ENCODE data around the gene CERK. TPM values are rescaled to one million over a fixed set of nuclear protein-coding genes. Genes with fewer than 3 reads are reported as not detected.

The CERK gene
- total RNA-seq, 4 donors from 2014 or later, result 14.6 to 34.0 (median 26.6) TPM

DNA sequence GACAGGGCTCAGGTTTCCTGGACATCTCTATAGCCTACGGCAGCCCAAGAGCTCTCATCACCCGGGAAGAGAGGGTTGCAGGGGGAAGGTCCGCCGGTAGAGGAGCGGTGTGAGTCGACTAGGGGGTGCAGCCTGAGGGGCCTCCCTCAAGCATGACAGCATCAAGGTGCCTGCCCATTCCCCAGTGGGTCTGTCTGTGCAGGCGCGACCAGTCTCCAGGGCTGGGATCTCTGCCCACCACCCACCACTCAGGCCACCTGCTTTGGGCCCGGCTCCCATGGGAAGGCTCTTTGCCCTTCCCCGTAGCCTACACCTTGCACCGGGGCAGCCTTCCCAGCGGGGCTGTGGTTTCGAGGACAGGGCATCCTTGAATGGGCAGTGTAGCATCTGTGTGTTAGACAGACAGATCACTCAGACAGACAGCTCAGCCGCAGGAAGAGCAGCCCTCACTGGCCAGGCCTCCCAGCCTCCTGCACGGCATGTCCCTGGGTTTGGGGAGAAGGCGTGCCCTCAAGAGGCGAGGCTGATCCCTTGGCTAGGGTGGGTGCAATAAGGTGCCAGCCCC lies 29.2 kb downstream of the CERK start:
- intact Hi-C loops (cut with DNase I), result no loop called here
- TF ChIP-seq POLR2A (IDR thresholded peaks at IDR 0.05), result no peak
- TF ChIP-seq, protein P1, sequence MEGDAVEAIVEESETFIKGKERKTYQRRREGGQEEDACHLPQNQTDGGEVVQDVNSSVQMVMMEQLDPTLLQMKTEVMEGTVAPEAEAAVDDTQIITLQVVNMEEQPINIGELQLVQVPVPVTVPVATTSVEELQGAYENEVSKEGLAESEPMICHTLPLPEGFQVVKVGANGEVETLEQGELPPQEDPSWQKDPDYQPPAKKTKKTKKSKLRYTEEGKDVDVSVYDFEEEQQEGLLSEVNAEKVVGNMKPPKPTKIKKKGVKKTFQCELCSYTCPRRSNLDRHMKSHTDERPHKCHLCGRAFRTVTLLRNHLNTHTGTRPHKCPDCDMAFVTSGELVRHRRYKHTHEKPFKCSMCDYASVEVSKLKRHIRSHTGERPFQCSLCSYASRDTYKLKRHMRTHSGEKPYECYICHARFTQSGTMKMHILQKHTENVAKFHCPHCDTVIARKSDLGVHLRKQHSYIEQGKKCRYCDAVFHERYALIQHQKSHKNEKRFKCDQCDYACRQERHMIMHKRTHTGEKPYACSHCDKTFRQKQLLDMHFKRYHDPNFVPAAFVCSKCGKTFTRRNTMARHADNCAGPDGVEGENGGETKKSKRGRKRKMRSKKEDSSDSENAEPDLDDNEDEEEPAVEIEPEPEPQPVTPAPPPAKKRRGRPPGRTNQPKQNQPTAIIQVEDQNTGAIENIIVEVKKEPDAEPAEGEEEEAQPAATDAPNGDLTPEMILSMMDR (IDR thresholded peaks at IDR 0.05), result no peak
- no peak for DNase-seq
- Histone ChIP-seq H3K27ac (no peak overlapping the region), H3K4me1 (peaks cover 0 to 16% (median 0%) of the 10 kb centered on the region in 3 donors), H3K27me3 (no peaks in the 10 kb centered on the region), H3K36me3 (peaks cover 15 to 94% (median 38%) of the 10 kb centered on the region in 3 donors), H3K9me3 (no peaks in the 10 kb centered on the region), H3K4me3 (no peak overlapping the region)
- WGBS, 2 donors, result 90 to 100% methylated on average over 3 to 6 of the region's 17 CpGs

DNA sequence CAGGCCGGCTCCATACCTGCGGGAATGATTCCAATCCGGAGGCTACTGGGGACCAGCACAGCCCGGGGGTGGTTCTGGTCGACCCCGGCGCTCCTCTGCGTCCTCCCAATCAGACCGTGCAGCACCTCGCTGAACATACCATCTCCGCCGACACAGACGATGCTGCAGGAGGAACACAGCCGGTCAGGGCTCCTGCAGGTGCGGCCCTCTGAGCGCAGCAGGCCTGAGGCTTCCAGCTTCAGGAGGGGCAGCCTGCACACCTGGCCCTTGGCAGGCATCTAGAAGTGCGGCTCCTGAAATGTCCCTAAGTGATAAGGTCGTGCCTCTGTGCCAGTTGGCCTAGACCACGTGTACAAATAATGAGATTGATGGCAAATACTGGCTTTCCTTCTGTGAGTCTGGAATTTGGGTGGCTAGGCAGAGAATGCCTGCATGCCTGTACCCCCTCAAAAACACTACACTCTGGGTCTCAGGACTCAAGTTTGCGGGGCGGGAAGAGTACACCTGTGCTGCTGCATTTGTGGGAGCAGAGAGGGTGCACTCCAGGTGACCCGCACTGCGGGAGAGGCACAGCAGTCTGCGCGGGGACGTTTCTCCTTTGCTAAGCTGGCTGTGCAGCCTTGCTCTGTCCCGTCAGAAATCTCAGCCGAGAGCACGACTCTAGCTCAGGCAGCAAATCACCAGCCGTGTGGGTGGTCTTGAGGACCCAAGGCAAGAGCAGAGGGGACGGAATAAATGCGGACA lies 30.1 kb downstream of the CERK start:
- intact Hi-C loops (cut with DNase I), result no loop called here
- peaks cover 0 to 13% (median 0%) of the 10 kb centered on the region in 3 donors for H3K4me1 ChIP-seq
- no peak overlapping the region for H3K4me3 ChIP-seq
- peaks cover 20 to 98% (median 38%) of the 10 kb centered on the region in 3 donors for H3K36me3 ChIP-seq
- no peak for DNase-seq
- TF ChIP-seq, protein P1 (IDR thresholded peaks at IDR 0.05), result no peak
- TF ChIP-seq POLR2A (IDR thresholded peaks at IDR 0.05), result no peak
- 82 to 98% methylated on average over 13 to 21 of the region's 32 CpGs for WGBS, 2 donors
- H3K27ac ChIP-seq, result no peak overlapping the region
- no peaks in the 10 kb centered on the region for H3K9me3 ChIP-seq
- no peaks in the 10 kb centered on the region for H3K27me3 ChIP-seq

DNA sequence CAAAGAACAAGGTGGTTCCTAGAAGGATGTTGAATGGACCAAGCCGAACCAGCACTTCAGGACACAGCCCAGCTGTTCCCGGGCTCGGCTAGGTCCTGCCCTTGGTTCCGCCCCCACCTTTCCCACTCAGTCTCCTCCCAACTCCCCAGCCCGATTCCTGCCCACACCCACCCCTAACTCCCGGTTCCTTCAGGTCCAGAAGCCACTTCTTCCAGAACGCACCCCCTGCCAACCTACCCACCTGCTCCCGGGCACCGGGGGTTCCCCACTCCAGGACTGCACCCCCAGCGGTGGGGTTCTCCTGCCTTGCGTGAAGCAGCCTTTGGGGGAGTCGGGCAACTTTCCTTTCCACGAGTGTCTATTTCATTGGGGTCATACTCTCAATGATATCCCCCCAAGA lies 30.7 kb downstream of the CERK start:
- 86 to 93% methylated on average over 13 of the region's 13 CpGs for WGBS, 2 donors
- peaks cover 27 to 100% (median 38%) of the 10 kb centered on the region in 3 donors for H3K36me3 ChIP-seq
- no peak for DNase-seq
- intact Hi-C loops (cut with DNase I), result no loop called here
- no peaks in the 10 kb centered on the region for H3K9me3 ChIP-seq
- H3K4me1 ChIP-seq, result peaks cover 0 to 13% (median 0%) of the 10 kb centered on the region in 3 donors
- no peak overlapping the region for H3K4me3 ChIP-seq
- TF ChIP-seq POLR2A (IDR thresholded peaks at IDR 0.05), result no peak
- TF ChIP-seq, protein P1 (IDR thresholded peaks at IDR 0.05), result no peak
- H3K27ac ChIP-seq, result no peak overlapping the region
- no peaks in the 10 kb centered on the region for H3K27me3 ChIP-seq

DNA sequence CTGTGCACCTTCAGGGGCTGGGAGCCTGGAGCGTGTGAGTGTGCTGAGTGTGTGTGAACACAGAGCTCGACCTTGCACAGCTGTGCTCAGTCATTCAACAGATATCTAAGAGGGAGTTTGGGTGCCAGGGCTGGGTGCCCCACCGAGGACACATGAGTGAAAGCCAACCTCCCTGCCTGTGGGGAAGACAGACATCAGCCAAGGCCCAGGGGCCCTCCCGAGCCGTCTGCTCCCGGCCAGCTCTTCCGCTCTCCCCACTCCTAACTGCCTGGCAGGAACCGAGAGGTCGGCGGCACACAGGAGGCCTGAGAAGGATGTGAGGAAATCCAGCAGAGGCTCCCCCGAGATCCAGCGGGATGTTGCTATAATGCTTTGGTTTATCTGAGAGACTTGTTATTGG lies 32.0 kb downstream of the CERK start:
- no peaks in the 10 kb centered on the region for H3K27me3 ChIP-seq
- 94 to 100% methylated on average over 2 to 12 of the region's 12 CpGs for WGBS, 2 donors
- peaks cover 0 to 10% (median 0%) of the 10 kb centered on the region in 3 donors for H3K4me1 ChIP-seq
- no peak overlapping the region for H3K4me3 ChIP-seq
- H3K9me3 ChIP-seq, result no peaks in the 10 kb centered on the region
- intact Hi-C loops (cut with DNase I), result no loop called here
- no peak for TF ChIP-seq POLR2A (IDR thresholded peaks at IDR 0.05)
- TF ChIP-seq, protein P1 (IDR thresholded peaks at IDR 0.05), result no peak
- no peak for DNase-seq
- H3K27ac ChIP-seq, result no peak overlapping the region
- H3K36me3 ChIP-seq, result peaks cover 35 to 100% (median 45%) of the 10 kb centered on the region in 3 donors

DNA sequence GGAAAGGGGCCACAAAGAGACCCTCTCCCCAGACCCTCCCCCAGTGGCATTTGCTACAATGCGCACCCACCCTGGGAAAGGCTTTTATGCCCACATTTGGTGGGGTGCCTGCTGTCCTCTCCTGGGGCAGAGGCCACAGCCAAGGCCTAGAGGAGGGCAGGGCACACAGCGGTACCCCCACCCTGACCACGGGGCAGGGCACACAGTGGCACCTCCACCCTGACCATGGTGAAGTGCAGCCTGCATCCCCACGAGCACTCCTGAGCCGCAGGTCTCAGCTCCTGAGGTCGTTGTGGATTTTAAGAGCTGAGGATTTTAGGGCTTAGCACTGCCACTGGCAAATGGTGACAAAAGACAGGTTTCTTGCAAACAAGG lies 34.1 kb downstream of the CERK start:
- no peak overlapping the region for H3K27ac ChIP-seq
- no peak for DNase-seq
- no peak overlapping the region for H3K4me3 ChIP-seq
- H3K27me3 ChIP-seq, result no peaks in the 10 kb centered on the region
- WGBS, 2 donors, result 89% methylated on average over 3 of the region's 6 CpGs; no CpG with 5 or more reads in 1 of the 2 donors
- no peaks in the 10 kb centered on the region for H3K4me1 ChIP-seq
- peaks cover 47 to 100% (median 58%) of the 10 kb centered on the region in 3 donors for H3K36me3 ChIP-seq
- TF ChIP-seq POLR2A (IDR thresholded peaks at IDR 0.05), result no peak
- TF ChIP-seq, protein P1 (IDR thresholded peaks at IDR 0.05), result no peak
- H3K9me3 ChIP-seq, result no peaks in the 10 kb centered on the region
- intact Hi-C loops (cut with DNase I), result no loop called here

All from esophagus squamous epithelium (tissue), 5 donors.